Spleen (tissue), 7 donors: Measurements from ENCODE around the gene UGT1A7.

Experiments
- CTCF ChIP-seq, 11 experiments: fragments of 200-600 bp in 7 of 11; fragments of 450-650 bp in 4 of 11; sonication (generic) in 4 of 11; IDR thresholded peaks in 8 of 11; conservative IDR thresholded peaks in 3 of 11; 1 replicate in 7 of 11; 2 replicates in 4 of 11; pipeline versions ENCODE4 v1.4.0 to v1.8.0; 2016 to 2021; ENCODE audit warnings: antibody characterized with exemption in 11 of 11, inconsistent platforms in 4 of 11, mild to moderate bottlenecking in 1 of 11
- POLR2A ChIP-seq, 3 donors: fragments of 450-650 bp; IDR thresholded peaks; one replicate each; pipeline ENCODE4 v1.5.1; 2017; ENCODE audit warnings: antibody characterized with exemption in 3 of 3, mild to moderate bottlenecking in 1 of 3
- donor health status: DM: no; HTN: no; CAD: no; lungs with moderate emphysema.
- donor health status: DM: no; HTN: no; CAD: no.
- donor health status: DM: no; HTN: no; CAD: no.

GRCh38 chr2:233795735-233796171 lies 114.1 kb downstream of the UGT1A7 start:
- TF ChIP-seq CTCF (IDR thresholded peaks at IDR 0.05 in 8 of 11, conservative IDR thresholded peaks at IDR 0.05 in 3 of 11), result no peak
- no peak for TF ChIP-seq POLR2A (IDR thresholded peaks at IDR 0.05)
